HCT116 (cell line): ENCODE data around the gene KIAA0825. TPM values are rescaled to one million over a fixed set of nuclear protein-coding genes. Genes with fewer than 3 reads are reported as not detected.

Experiments
- CBX3 ChIP-seq: IDR thresholded peaks from 2 replicates; pipeline ENCODE4 v1.6.1; 2012; ENCODE audit warnings: low read depth
- EGR1 ChIP-seq: IDR thresholded peaks from 2 replicates; pipeline ENCODE4 v1.6.1; 2012; ENCODE audit warnings: low read depth
- EZH2phosphoT487 ChIP-seq: fragments of 200-600 bp; IDR thresholded peaks from 2 replicates; pipeline ENCODE4 v1.6.1; 2018; ENCODE audit warnings: antibody characterized with exemption, borderline replicate concordance
- JUND ChIP-seq: IDR thresholded peaks from 2 replicates; pipeline ENCODE4 v1.6.1; 2012
- POLR2AphosphoS5 ChIP-seq: IDR thresholded peaks from 2 replicates; pipeline ENCODE4 v1.6.1; 2011; ENCODE audit warnings: mild to moderate bottlenecking, low read depth, low read length, moderate library complexity
- SP1 ChIP-seq: IDR thresholded peaks from 2 replicates; pipeline ENCODE4 v1.6.1; 2012; ENCODE audit warnings: low read depth
- TCF7L2 ChIP-seq: IDR thresholded peaks from 2 replicates; pipeline ENCODE4 v1.7.0; 2011; ENCODE audit warnings: borderline replicate concordance, inconsistent platforms; ENCODE audit not compliant: insufficient read depth, insufficient read length; ENCODE audit errors: extremely low read depth
- YY1 ChIP-seq: IDR thresholded peaks from 2 replicates; pipeline ENCODE4 v1.6.1; 2011; ENCODE audit warnings: low read length, low read depth, moderate library complexity, mild to moderate bottlenecking; ENCODE audit not compliant: insufficient replicate concordance; ENCODE audit errors: extremely low read depth
- total RNA-seq: library from RNA; stranded (reverse); gene quantifications from one replicate; pipeline ENCODE4 v1.2.1, GENCODE V29; 2021; ENCODE audit not compliant: unreplicated experiment
- TF ChIP-seq, protein P1 (sequence below): IDR thresholded peaks from 2 replicates; pipeline ENCODE4 v1.6.1; 2011; ENCODE audit warnings: mild to moderate bottlenecking, low read length, moderate library complexity; ENCODE audit not compliant: insufficient replicate concordance; ENCODE audit errors: extremely low read depth
- TF ChIP-seq, protein P2 (sequence below): IDR thresholded peaks from 2 replicates; pipeline ENCODE4 v1.6.1; 2012; ENCODE audit warnings: low read depth

KIAA0825 gene
- total RNA-seq, 1 experiment from 2014 or later, result 1.4 TPM

DNA sequence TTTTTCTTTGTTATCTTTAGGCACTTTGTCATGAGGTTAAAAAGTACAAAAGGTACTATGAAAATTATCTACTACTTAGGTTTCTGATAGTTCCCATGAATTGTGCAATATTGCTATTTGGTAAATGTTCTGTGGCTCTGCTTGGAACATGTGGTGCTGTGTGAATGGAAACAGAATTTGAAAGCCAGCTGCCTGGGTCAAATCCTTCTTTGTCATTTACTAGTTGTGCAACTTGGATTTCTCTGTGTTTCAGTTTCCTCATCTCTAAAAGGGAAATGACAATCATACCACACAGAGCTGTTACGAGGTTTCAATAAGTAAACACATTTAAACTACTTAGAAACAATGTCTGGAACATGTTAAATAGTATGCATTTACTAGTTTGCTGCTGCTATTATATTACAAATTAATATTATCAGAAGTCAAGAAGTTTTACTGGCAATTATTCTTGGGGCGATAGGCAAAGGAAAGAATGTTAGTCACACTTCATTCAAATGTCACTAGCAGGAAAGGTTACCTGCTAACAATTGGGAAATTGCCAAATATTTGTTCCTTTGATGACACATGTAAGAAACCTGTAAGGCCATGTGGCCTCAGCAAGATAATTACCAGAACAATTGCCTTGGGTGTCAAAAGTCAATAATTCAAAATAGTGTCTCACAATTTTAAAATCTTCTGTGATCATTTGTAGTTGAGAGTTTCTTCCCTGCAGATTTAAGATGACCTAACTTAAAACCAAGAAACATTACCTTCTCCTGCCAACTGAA lies 184.8 kb downstream of the KIAA0825 start (continued):
- TF ChIP-seq TCF7L2, result peak; percentile 70
- TF ChIP-seq, protein P1, sequence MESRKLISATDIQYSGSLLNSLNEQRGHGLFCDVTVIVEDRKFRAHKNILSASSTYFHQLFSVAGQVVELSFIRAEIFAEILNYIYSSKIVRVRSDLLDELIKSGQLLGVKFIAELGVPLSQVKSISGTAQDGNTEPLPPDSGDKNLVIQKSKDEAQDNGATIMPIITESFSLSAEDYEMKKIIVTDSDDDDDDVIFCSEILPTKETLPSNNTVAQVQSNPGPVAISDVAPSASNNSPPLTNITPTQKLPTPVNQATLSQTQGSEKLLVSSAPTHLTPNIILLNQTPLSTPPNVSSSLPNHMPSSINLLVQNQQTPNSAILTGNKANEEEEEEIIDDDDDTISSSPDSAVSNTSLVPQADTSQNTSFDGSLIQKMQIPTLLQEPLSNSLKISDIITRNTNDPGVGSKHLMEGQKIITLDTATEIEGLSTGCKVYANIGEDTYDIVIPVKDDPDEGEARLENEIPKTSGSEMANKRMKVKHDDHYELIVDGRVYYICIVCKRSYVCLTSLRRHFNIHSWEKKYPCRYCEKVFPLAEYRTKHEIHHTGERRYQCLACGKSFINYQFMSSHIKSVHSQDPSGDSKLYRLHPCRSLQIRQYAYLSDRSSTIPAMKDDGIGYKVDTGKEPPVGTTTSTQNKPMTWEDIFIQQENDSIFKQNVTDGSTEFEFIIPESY, result no peak
- peak; percentile 59 for TF ChIP-seq SP1
- no peak for TF ChIP-seq YY1
- TF ChIP-seq JUND, result peak; percentile 81
- 0 out of 2 replicates have a peak, but pooled peaks have one; percentile 37 for TF ChIP-seq POLR2AphosphoS5
- TF ChIP-seq CBX3, result peak; percentile 62
- TF ChIP-seq, protein P2, sequence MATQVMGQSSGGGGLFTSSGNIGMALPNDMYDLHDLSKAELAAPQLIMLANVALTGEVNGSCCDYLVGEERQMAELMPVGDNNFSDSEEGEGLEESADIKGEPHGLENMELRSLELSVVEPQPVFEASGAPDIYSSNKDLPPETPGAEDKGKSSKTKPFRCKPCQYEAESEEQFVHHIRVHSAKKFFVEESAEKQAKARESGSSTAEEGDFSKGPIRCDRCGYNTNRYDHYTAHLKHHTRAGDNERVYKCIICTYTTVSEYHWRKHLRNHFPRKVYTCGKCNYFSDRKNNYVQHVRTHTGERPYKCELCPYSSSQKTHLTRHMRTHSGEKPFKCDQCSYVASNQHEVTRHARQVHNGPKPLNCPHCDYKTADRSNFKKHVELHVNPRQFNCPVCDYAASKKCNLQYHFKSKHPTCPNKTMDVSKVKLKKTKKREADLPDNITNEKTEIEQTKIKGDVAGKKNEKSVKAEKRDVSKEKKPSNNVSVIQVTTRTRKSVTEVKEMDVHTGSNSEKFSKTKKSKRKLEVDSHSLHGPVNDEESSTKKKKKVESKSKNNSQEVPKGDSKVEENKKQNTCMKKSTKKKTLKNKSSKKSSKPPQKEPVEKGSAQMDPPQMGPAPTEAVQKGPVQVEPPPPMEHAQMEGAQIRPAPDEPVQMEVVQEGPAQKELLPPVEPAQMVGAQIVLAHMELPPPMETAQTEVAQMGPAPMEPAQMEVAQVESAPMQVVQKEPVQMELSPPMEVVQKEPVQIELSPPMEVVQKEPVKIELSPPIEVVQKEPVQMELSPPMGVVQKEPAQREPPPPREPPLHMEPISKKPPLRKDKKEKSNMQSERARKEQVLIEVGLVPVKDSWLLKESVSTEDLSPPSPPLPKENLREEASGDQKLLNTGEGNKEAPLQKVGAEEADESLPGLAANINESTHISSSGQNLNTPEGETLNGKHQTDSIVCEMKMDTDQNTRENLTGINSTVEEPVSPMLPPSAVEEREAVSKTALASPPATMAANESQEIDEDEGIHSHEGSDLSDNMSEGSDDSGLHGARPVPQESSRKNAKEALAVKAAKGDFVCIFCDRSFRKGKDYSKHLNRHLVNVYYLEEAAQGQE, result no peak
- no peak for TF ChIP-seq EZH2phosphoT487
- TF ChIP-seq EGR1, result no peak
